H1 (cell line): Measurements from ENCODE around the gene ELL2. TPM values are rescaled to one million over a fixed set of nuclear protein-coding genes. Genes with fewer than 3 reads are reported as not detected.

Source experiments
- BRCA1 ChIP-seq: IDR thresholded peaks from 2 replicates; pipeline ENCODE4 v1.6.1; 2012; ENCODE audit warnings: low read depth, low read length, improper control_type of control experiment
- CEBPB ChIP-seq: IDR thresholded peaks from 2 replicates; pipeline ENCODE4 v1.6.1; 2012; ENCODE audit warnings: low read depth, low read length
- GTF2F1 ChIP-seq: IDR thresholded peaks from 2 replicates; pipeline ENCODE4 v1.6.1; 2012; ENCODE audit warnings: low read depth, low read length, improper control_type of control experiment, borderline replicate concordance
- SAP30 ChIP-seq: fragments of 300-600 bp; sonication (generic); IDR thresholded peaks from 2 replicates; pipeline ENCODE4 v1.7.1; 2012; ENCODE audit warnings: low read length, moderate library complexity, mild to moderate bottlenecking, inconsistent platforms; ENCODE audit not compliant: insufficient read depth, insufficient replicate concordance
- SP2 ChIP-seq: IDR thresholded peaks from 2 replicates; pipeline ENCODE4 v1.6.1; 2012; ENCODE audit warnings: mild to moderate bottlenecking, low read length, inconsistent platforms
- TEAD4 ChIP-seq: IDR thresholded peaks from 2 replicates; pipeline ENCODE4 v1.6.1; 2012; ENCODE audit warnings: low read depth, low read length, inconsistent platforms, mixed read lengths
- polyA plus RNA-seq, 7 experiments: library from polyadenylated mRNA; depleted of rRNA in 3 of 7; stranded (reverse) in 5 of 7; unstranded in 2 of 7; fragments of >200 nt in 5 of 7; fragments of 200-250 nt in 2 of 7; gene quantifications; 1 replicate in 5 of 7; 2 replicates in 1 of 7; 4 replicates in 1 of 7; pipeline versions ENCODE4 v1.2.1 to v1.2.3, GENCODE V29; 2011 to 2013; ENCODE audit warnings: missing spikeins in 2 of 7, mixed read lengths in 2 of 7
- total RNA-seq: library from RNA; stranded (reverse); fragmentation: NEBNext Ultra II Directional; extraction: Animal tissue kit (Norgen Biotek cat#: 25700); gene quantifications from 2 replicates; pipeline ENCODE4 v1.2.1, GENCODE V29; 2021

The ELL2 gene
- total and polyA plus RNA-seq, 2 of the 8 experiments (the other 6 are each of a cell fraction or from before 2014, with no cell fraction given), result 6.3 to 29.4 TPM

- TF ChIP-seq TEAD4 (no peak), GTF2F1 (no peak), CEBPB (no peak), BRCA1 (no peak), SP2 (no peak), SAP30 (no peak)
These were observed 113.0 kb downstream of the ELL2 start (continued) for GRCh38 chr5:95848701-95849100.
